K562 (cell line): Measurements from ENCODE around the gene CEBPE. TPM values are rescaled to one million over a fixed set of nuclear protein-coding genes. Genes with fewer than 3 reads are reported as not detected.

Experiments used
- CAMTA2 ChIP-seq: fragments of 250-450 bp; sonication (Bioruptor Pico); conservative IDR thresholded peaks from 2 replicates; pipeline ENCODE4 v1.5.1; 2022
- CBFB ChIP-seq: sonication (generic); formaldehyde crosslinking; IDR thresholded peaks from 2 replicates; pipeline ENCODE4 v1.4.0; 2020; ENCODE audit warnings: mild to moderate bottlenecking, missing genetic modification reagents
- KLF1 ChIP-seq: fragments of 450-650 bp; IDR thresholded peaks from 2 replicates; pipeline ENCODE4 v1.6.1; 2016; ENCODE audit warnings: missing genetic modification characterization, missing compliant biosample characterization
- MBD2 ChIP-seq: sonication (generic); IDR thresholded peaks from 2 replicates; pipeline ENCODE4 v1.6.1; 2016; ENCODE audit warnings: low read depth, borderline replicate concordance
- NEUROD1 ChIP-seq: fragments of 150-350 bp; IDR thresholded peaks from 2 replicates; pipeline ENCODE4 v1.6.1; 2014; ENCODE audit warnings: borderline replicate concordance, low read length, low read depth; ENCODE audit not compliant: partially characterized antibody
- NFE2 ChIP-seq: IDR thresholded peaks from 2 replicates; pipeline ENCODE4 v1.6.1; 2014; ENCODE audit warnings: antibody characterized with exemption, low read depth
- SIX5 ChIP-seq, 2 experiments: IDR thresholded peaks; 2 replicates each; pipeline ENCODE4 v1.6.1; 2011; ENCODE audit warnings: low read length in 2 of 2, borderline replicate concordance in 1 of 2, low read depth in 1 of 2, mild to moderate bottlenecking in 1 of 2, moderate library complexity in 1 of 2; ENCODE audit not compliant: insufficient read depth in 1 of 2
- TAF1 ChIP-seq: IDR thresholded peaks from 2 replicates; pipeline ENCODE4 v1.6.1; 2011; ENCODE audit warnings: mild to moderate bottlenecking, low read length, moderate library complexity; ENCODE audit not compliant: insufficient read depth, control insufficient read depth, severe bottlenecking; ENCODE audit errors: extremely low read depth
- TAF7 ChIP-seq: fragments of 450-650 bp; IDR thresholded peaks from 2 replicates; pipeline ENCODE4 v1.6.1; 2016; ENCODE audit warnings: missing genetic modification characterization, missing compliant biosample characterization
- TRIM24 ChIP-seq, 2 experiments: fragments of 450-650 bp; IDR thresholded peaks; 2 replicates each; pipeline ENCODE4 v1.6.1; 2016
- ZNF668 ChIP-seq: fragments of 250-450 bp; sonication (Bioruptor Pico); IDR thresholded peaks from 2 replicates; pipeline ENCODE4 v1.8.0; 2022; ENCODE audit warnings: mild to moderate bottlenecking, inconsistent platforms
- polyA plus RNA-seq, 8 experiments: library from polyadenylated mRNA; depleted of rRNA in 4 of 8; stranded (reverse) in 5 of 8; unstranded in 3 of 8; fragments of >200 nt; fragmentation: Nextera tagmentation in 2 of 8; fragmentation: Illumina TruSeq in 1 of 8; extraction: Ambion mirVana in 2 of 8; extraction: Trizol in 1 of 8; gene quantifications; 2 replicates each; pipeline versions ENCODE4 v1.2.1 to v1.2.3, GENCODE V29; 2011 to 2014; ENCODE audit warnings: inconsistent platforms in 1 of 8, missing spikeins in 1 of 8
- total RNA-seq, 7 experiments: library from RNA; depleted of rRNA in 6 of 7; stranded (reverse); fragments of >200 nt in 6 of 7; fragmentation: Illumina TruSeq in 2 of 7; extraction: Trizol in 2 of 7; gene quantifications; 2 replicates each; pipeline versions ENCODE4 v1.2.1 to v1.2.3, GENCODE V29; 2011 to 2021; ENCODE audit warnings: low replicate concordance in 1 of 7
- TF ChIP-seq, protein P1 (sequence below): IDR thresholded peaks from 2 replicates; pipeline ENCODE4 v1.6.1; 2012; ENCODE audit warnings: low read depth, low read length, improper control_type of control experiment, borderline replicate concordance
- TF ChIP-seq, protein P2 (sequence below): fragments of 200-800 bp; sonication (Bioruptor generic); IDR thresholded peaks from 2 replicates; pipeline ENCODE4 v1.6.1; 2017; ENCODE audit warnings: missing genetic modification characterization, missing compliant biosample characterization
- TF ChIP-seq, protein P3 (sequence below), 2 experiments: fragments of 150-350 bp in 1 of 2; IDR thresholded peaks; 2 replicates each; pipeline ENCODE4 v1.6.1; 2012 to 2016; ENCODE audit warnings: low read depth in 2 of 2, low read length in 2 of 2, mild to moderate bottlenecking in 1 of 2, moderate library complexity in 1 of 2
- TF ChIP-seq, protein P4 (sequence below): sonication (generic); formaldehyde crosslinking; IDR thresholded peaks from 2 replicates; pipeline ENCODE4 v1.8.1; 2023; ENCODE audit warnings: missing genetic modification reagents, mild to moderate bottlenecking, borderline replicate concordance

Gene CEBPE
- total and polyA plus RNA-seq, 9 of the 15 experiments (the other 6 are each of a cell fraction or from before 2014, with no cell fraction given), result 0.09 to 0.15 (median 0.13) TPM; not detected in 6

DNA sequence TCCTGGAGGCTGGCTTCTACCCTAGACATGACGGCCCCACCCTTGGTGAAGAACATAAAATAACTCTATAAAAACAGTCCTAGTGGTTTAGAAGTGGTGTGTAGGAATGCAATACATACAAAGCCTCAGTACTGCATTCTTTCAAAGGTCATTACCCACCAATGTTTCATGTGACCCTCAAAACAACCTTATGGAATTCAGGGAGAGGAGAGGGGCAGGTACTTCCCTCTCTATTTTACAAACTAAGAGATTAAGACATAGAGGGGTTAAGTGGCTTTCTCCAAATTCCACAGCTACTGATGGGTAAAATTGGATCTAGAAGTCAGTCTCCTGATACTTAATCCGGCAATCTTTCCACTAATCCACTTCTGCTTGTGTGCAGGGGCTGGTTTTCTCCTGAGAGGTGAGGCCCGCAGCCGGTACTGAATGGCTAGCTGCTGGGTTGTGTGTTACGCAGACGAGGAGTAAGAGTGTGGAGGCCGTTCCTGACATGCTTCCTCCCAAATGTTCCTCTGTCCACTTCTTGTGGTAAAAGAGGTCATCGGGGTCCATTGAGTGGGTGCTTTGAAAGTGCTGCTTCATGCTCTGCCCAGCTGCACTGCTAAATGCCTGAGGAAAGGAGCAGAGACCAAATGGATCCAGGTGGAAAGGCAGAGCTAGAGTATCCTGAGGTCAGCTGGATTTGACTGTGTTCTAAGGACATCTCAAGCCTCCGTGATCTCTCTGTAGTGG, 48.2 kb upstream of the CEBPE start (continued):
- TF ChIP-seq MBD2, result peak; percentile 39; the same call in 1 of the 2 replicates
- no peak for TF ChIP-seq KLF1 (tag)
- peak; percentile 69 for TF ChIP-seq NFE2
- TF ChIP-seq, protein P1, sequence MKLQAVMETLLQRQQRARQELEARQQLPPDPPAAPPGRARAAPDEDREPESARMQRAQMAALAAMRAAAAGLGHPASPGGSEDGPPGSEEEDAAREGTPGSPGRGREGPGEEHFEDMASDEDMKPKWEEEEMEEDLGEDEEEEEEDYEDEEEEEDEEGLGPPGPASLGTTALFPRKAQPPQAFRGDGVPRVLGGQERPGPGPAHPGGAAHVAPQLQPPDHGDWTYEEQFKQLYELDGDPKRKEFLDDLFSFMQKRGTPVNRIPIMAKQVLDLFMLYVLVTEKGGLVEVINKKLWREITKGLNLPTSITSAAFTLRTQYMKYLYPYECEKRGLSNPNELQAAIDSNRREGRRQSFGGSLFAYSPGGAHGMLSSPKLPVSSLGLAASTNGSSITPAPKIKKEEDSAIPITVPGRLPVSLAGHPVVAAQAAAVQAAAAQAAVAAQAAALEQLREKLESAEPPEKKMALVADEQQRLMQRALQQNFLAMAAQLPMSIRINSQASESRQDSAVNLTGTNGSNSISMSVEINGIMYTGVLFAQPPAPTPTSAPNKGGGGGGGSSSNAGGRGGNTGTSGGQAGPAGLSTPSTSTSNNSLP, result no peak
- TF ChIP-seq ZNF668 (CRISPR knock-in tag), result no peak
- TF ChIP-seq, protein P2, sequence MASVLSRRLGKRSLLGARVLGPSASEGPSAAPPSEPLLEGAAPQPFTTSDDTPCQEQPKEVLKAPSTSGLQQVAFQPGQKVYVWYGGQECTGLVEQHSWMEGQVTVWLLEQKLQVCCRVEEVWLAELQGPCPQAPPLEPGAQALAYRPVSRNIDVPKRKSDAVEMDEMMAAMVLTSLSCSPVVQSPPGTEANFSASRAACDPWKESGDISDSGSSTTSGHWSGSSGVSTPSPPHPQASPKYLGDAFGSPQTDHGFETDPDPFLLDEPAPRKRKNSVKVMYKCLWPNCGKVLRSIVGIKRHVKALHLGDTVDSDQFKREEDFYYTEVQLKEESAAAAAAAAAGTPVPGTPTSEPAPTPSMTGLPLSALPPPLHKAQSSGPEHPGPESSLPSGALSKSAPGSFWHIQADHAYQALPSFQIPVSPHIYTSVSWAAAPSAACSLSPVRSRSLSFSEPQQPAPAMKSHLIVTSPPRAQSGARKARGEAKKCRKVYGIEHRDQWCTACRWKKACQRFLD, result peak; percentile 38; the same call in 1 of the 2 replicates
- 0 out of 2 replicates have a peak, but pooled peaks have one; percentile 28 for TF ChIP-seq CBFB (CRISPR knock-in tag)
- TF ChIP-seq, protein P3, sequence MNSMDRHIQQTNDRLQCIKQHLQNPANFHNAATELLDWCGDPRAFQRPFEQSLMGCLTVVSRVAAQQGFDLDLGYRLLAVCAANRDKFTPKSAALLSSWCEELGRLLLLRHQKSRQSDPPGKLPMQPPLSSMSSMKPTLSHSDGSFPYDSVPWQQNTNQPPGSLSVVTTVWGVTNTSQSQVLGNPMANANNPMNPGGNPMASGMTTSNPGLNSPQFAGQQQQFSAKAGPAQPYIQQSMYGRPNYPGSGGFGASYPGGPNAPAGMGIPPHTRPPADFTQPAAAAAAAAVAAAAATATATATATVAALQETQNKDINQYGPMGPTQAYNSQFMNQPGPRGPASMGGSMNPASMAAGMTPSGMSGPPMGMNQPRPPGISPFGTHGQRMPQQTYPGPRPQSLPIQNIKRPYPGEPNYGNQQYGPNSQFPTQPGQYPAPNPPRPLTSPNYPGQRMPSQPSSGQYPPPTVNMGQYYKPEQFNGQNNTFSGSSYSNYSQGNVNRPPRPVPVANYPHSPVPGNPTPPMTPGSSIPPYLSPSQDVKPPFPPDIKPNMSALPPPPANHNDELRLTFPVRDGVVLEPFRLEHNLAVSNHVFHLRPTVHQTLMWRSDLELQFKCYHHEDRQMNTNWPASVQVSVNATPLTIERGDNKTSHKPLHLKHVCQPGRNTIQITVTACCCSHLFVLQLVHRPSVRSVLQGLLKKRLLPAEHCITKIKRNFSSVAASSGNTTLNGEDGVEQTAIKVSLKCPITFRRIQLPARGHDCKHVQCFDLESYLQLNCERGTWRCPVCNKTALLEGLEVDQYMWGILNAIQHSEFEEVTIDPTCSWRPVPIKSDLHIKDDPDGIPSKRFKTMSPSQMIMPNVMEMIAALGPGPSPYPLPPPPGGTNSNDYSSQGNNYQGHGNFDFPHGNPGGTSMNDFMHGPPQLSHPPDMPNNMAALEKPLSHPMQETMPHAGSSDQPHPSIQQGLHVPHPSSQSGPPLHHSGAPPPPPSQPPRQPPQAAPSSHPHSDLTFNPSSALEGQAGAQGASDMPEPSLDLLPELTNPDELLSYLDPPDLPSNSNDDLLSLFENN (IDR thresholded peaks at IDR 0.05; ENCODE audit: low read depth in 2 of 2, low read length in 2 of 2), result no peak
- TF ChIP-seq TRIM24 (IDR thresholded peaks at IDR 0.05), result no peak
- no peak for TF ChIP-seq NEUROD1
- TF ChIP-seq TAF1, result no peak
- TF ChIP-seq TAF7 (tag), result no peak
- TF ChIP-seq, protein P4, sequence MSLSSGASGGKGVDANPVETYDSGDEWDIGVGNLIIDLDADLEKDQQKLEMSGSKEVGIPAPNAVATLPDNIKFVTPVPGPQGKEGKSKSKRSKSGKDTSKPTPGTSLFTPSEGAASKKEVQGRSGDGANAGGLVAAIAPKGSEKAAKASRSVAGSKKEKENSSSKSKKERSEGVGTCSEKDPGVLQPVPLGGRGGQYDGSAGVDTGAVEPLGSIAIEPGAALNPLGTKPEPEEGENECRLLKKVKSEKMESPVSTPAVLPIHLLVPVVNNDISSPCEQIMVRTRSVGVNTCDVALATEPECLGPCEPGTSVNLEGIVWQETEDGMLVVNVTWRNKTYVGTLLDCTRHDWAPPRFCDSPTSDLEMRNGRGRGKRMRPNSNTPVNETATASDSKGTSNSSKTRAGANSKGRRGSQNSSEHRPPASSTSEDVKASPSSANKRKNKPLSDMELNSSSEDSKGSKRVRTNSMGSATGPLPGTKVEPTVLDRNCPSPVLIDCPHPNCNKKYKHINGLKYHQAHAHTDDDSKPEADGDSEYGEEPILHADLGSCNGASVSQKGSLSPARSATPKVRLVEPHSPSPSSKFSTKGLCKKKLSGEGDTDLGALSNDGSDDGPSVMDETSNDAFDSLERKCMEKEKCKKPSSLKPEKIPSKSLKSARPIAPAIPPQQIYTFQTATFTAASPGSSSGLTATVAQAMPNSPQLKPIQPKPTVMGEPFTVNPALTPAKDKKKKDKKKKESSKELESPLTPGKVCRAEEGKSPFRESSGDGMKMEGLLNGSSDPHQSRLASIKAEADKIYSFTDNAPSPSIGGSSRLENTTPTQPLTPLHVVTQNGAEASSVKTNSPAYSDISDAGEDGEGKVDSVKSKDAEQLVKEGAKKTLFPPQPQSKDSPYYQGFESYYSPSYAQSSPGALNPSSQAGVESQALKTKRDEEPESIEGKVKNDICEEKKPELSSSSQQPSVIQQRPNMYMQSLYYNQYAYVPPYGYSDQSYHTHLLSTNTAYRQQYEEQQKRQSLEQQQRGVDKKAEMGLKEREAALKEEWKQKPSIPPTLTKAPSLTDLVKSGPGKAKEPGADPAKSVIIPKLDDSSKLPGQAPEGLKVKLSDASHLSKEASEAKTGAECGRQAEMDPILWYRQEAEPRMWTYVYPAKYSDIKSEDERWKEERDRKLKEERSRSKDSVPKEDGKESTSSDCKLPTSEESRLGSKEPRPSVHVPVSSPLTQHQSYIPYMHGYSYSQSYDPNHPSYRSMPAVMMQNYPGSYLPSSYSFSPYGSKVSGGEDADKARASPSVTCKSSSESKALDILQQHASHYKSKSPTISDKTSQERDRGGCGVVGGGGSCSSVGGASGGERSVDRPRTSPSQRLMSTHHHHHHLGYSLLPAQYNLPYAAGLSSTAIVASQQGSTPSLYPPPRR (CRISPR knock-in tag), result no peak
- no peak for TF ChIP-seq CAMTA2 (CRISPR knock-in tag)
- no peak for TF ChIP-seq SIX5 (IDR thresholded peaks at IDR 0.05; ENCODE audit: borderline replicate concordance in 1 of 2, insufficient read depth in 1 of 2, low read depth in 1 of 2, low read length in 2 of 2)
